SK-N-SH (cell line): ENCODE data around the gene ARHGEF12.

ENCODE experiments used
- MEF2A ChIP-seq: IDR thresholded peaks from 2 replicates; pipeline ENCODE4 v1.4.0; 2012; ENCODE audit warnings: low read depth, borderline replicate concordance
- NFIC ChIP-seq: IDR thresholded peaks from 2 replicates; pipeline ENCODE4 v1.4.0; 2012; ENCODE audit warnings: borderline replicate concordance
- POLR2AphosphoS5 ChIP-seq: IDR thresholded peaks from 2 replicates; pipeline ENCODE4 v1.6.1; 2012; ENCODE audit warnings: low read depth, low read length
- YY1 ChIP-seq: IDR thresholded peaks from 2 replicates; pipeline ENCODE4 v1.4.0; 2012; ENCODE audit warnings: low read depth, mild to moderate bottlenecking

GRCh38 chr11:120457996-120458395 is 121.8 kb downstream of the ARHGEF12 start:
- no peak for TF ChIP-seq MEF2A
- TF ChIP-seq NFIC, result no peak
- TF ChIP-seq YY1, result no peak
- no peak for TF ChIP-seq POLR2AphosphoS5
